IgD-negative memory B cell (primary cell): ENCODE results near the gene PARK7. TPM values are rescaled to one million over a fixed set of nuclear protein-coding genes. Genes with fewer than 3 reads are reported as not detected.
A peak's percentile ranks its signal among the peaks of the same experiment; 100 is the strongest.

Source experiments
- H3K27ac Mint-ChIP-seq, 3 donors: one replicate each; pipeline ENCODE4 v1.8.0; 2020 to 2022; ENCODE audit warnings: mild to moderate bottlenecking in 3 of 3, mixed read lengths in 3 of 3, moderate library complexity in 1 of 3
- H3K27me3 Mint-ChIP-seq: one replicate; pipeline ENCODE4 v1.8.0; 2021; ENCODE audit warnings: mixed read lengths
- H3K36me3 Mint-ChIP-seq: one replicate; pipeline ENCODE4 v1.8.0; 2020; ENCODE audit warnings: mild to moderate bottlenecking, mixed read lengths
- H3K4me1 Mint-ChIP-seq, 3 donors: one replicate each; pipeline ENCODE4 v1.8.0; 2020 to 2022; ENCODE audit warnings: mixed read lengths in 3 of 3, mild to moderate bottlenecking in 1 of 3
- H3K4me3 Mint-ChIP-seq, 4 donors: one replicate each; pipeline ENCODE4 v1.8.0; 2020 to 2022; ENCODE audit warnings: mild to moderate bottlenecking in 4 of 4, mixed read lengths in 4 of 4, moderate library complexity in 3 of 4
- H3K9me3 Mint-ChIP-seq, 3 donors: one replicate each; pipeline ENCODE4 v1.8.0; 2020 to 2021; ENCODE audit warnings: mixed read lengths in 3 of 3, mild to moderate bottlenecking in 1 of 3
- polyA plus RNA-seq: library from polyadenylated mRNA; unstranded; fragments of 300-500 nt; fragmentation: Illumina TruSeq; gene quantifications from one replicate; pipeline ENCODE4 v1.2.3, GENCODE V29; 2021

The PARK7 gene
- polyA plus RNA-seq, 1 donor from 2014 or later = 304 TPM

DNA sequence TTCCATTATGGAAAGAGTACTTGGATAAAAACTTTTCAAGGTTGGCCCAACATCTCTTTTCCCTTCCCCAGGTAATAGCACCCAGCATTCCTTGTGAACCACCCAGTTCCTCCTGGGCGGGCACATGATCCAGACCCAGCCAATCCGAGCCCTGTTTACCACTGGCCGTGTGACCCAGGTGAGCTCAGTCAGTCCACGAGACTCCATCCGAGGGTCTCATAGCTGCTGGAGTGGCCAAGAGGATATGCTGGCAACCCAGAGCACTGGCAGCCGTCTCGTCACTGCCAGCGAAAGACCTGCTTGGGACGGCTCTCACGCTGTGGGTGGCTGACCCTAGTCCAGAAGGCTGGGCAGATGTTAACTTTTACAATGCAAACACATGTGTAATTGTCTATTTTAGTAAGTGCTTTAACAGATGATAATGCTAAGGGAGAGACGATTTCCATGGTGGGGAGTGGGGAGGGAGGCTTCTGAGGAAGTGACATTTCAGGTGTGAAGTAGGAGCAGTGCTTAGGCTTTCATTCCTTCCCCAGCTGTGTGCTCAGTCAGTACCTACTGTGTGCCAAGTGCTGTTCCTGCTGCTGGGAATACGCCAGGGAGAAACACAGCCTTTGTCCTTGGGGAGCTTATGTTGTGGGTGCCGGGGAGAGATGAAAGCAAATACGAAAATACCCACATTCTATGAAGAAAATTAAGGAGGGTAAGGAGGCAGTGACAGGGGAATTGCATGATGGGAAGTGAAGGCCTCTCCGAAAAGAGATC is 24.5 kb downstream of the PARK7 start:
- Mint-ChIP-seq H3K4me1 (peaks cover 3 to 10% (median 4%) of the 10 kb centered on the region in 3 donors), H3K4me3 (no peak overlapping the region), H3K27ac (peak overlapping the region in 1 of 3 donors; percentile 80), H3K36me3 (peaks cover 8% of the 10 kb centered on the region), H3K9me3 (no peaks in the 10 kb centered on the region), H3K27me3 (no peaks in the 10 kb centered on the region)

DNA sequence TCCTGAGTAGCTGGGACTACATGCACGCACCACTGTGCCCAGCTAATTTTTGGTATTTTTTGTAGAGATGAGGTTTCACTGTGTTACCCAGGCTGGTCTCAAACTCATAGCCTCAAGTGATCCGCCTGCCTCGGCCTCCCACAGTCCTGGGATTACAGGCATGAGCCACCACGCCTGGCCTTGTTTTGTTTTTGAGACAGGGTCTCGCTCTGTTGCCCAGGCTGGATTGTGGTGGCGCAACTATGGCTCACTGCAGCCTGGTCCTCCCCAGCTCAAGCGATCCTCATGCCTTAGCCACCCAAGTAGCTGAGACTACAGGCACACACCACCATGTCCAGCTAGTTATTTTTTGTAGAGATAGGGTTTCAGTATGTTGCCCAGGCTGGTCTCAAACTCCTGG is 26.0 kb downstream of the PARK7 start:
- peaks cover 9% of the 10 kb centered on the region for H3K36me3 Mint-ChIP-seq
- H3K27ac Mint-ChIP-seq = no peak overlapping the region
- H3K9me3 Mint-ChIP-seq = no peaks in the 10 kb centered on the region
- peaks cover 0 to 5% (median under 1%) of the 10 kb centered on the region in 3 donors for H3K4me1 Mint-ChIP-seq
- H3K4me3 Mint-ChIP-seq = no peak overlapping the region
- H3K27me3 Mint-ChIP-seq = no peaks in the 10 kb centered on the region

DNA sequence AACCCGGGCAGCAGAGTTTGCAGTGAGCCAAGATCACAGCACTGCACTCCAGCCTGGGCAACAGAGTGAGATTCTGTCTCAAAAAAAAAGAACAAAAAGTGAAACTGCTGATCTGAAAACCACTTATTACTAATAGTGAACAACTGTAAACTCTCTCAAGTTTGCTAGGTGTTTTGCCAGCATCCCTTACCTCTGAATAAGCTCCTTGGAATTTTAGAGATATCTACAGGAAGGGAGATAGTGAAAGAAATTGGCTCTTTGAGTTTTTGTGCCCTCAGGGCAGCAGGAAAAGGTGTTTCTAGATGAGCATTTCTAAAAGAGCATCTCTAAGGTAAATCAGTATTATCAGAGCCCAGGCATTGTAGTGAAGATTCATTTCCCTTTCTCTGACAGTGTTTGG is 27.1 kb downstream of the PARK7 start:
- H3K27ac Mint-ChIP-seq = no peak overlapping the region

DNA sequence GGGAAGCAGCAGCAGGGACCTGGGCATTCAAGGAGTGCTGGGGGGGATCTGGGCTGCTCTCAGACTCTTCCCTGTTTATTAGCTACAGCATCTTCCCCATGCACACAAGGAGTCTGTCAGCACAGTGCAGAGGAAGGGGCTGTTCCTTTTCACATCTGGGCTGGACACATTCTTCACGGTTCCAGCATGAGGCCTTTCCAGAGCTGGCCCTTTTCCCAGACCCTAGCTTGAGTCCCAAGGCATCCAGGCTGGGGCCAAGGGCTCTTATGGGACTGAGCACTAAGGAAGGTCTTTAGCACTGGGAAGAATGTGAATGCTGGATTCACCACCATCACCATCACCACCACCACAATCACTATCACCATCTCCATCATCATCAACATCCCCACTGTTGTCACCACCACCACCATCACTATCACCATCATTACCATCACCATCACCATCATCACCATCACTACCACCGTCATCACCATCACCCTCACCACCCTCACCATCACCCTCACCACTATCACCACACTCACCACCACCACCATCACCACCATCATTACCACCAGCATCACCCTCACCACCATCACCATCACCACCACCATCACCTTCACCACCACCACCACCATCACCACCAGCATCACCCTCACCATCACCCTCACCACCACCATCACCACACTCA is 28.4 kb downstream of the PARK7 start:
- H3K36me3 Mint-ChIP-seq = peaks cover 7% of the 10 kb centered on the region
- no peak overlapping the region for H3K4me3 Mint-ChIP-seq

More for the DNA sequence above, 27.1 kb downstream of the PARK7 start:
- H3K4me1 Mint-ChIP-seq = peaks cover 3 to 7% (median 4%) of the 10 kb centered on the region in 3 donors
- H3K9me3 Mint-ChIP-seq = no peaks in the 10 kb centered on the region
- H3K4me3 Mint-ChIP-seq = no peak overlapping the region
- H3K36me3 Mint-ChIP-seq = peaks cover 9% of the 10 kb centered on the region
- no peaks in the 10 kb centered on the region for H3K27me3 Mint-ChIP-seq

DNA sequence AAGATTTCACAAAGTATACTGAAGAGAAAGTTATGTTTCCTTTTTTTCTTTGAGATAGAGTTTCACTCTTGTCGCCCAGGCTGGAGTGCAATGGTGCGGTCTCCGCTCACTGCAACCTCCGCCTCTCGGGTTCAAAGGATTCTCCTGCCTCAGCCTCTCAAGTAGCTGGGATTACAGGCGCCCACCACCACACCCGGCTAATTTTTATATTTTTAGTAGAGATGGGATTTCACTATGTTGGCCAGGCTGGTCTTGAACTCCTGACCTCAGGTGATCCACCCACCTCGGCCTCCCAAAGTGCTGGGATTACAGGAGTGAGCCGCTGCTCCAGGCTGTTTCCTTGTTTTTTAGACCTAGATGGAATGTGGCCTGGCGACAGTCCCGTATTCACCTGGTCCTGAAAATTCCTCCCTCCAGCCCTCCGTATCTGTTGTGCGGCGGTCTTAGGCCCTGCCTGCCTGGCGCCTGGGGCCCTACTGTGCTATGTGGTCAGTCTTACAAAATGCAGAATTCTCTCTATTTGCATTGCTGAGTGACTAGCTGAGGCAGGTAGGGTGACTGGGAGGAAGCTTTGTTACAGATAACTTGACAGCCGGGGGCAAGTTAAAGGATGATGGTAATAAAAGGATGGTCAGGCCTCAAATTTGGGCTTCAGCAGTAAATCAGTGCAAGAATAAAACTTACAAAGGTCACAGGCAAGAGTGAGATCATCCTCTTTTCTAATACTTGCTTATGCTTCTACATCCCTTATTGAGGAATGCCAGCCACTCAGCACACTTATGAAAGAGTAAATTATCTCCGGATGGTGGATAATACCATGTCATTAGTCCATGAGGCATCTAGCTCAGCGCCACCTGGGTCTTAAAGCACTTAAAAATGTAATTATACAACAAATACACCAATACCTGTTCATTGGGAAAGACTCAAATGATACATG is 30.3 kb downstream of the PARK7 start:
- no peaks in the 10 kb centered on the region for H3K9me3 Mint-ChIP-seq
- peaks cover 8 to 14% (median 11%) of the 10 kb centered on the region in 3 donors for H3K4me1 Mint-ChIP-seq
- H3K27me3 Mint-ChIP-seq = no peaks in the 10 kb centered on the region
- H3K27ac Mint-ChIP-seq = peak overlapping the region in 1 of 3 donors; percentile 64
- H3K4me3 Mint-ChIP-seq = no peak overlapping the region
- peaks cover 5% of the 10 kb centered on the region for H3K36me3 Mint-ChIP-seq

More for the DNA sequence above, 28.4 kb downstream of the PARK7 start:
- peaks cover 8 to 14% (median 11%) of the 10 kb centered on the region in 3 donors for H3K4me1 Mint-ChIP-seq
- H3K27ac Mint-ChIP-seq = no peak overlapping the region
- no peaks in the 10 kb centered on the region for H3K9me3 Mint-ChIP-seq
- no peaks in the 10 kb centered on the region for H3K27me3 Mint-ChIP-seq

DNA sequence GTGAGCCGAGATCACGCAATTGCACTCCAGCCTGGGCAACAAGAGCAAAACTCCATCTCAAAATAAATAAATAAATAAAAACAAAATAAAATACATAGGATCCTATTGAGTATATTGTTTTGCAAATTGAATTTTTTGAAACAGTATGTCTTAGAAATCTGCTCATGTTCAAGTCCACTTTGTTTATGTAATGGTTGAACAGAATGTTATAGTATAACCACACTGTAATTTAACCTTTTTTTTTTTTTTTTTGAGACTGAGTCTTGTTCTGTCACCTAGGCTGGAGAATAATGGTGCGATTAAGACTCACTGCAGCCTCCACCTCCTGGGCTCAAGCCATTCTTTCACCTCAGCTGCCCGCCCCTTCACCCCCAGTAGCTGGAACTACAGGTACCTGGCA is 31.4 kb downstream of the PARK7 start:
- Mint-ChIP-seq H3K9me3 (no peaks in the 10 kb centered on the region), H3K36me3 (peaks cover 10% of the 10 kb centered on the region), H3K4me3 (no peak overlapping the region), H3K27ac (peak overlapping the region in 1 of 3 donors; percentile 62), H3K27me3 (no peaks in the 10 kb centered on the region), H3K4me1 (peaks cover 8 to 15% (median 11%) of the 10 kb centered on the region in 3 donors)

DNA sequence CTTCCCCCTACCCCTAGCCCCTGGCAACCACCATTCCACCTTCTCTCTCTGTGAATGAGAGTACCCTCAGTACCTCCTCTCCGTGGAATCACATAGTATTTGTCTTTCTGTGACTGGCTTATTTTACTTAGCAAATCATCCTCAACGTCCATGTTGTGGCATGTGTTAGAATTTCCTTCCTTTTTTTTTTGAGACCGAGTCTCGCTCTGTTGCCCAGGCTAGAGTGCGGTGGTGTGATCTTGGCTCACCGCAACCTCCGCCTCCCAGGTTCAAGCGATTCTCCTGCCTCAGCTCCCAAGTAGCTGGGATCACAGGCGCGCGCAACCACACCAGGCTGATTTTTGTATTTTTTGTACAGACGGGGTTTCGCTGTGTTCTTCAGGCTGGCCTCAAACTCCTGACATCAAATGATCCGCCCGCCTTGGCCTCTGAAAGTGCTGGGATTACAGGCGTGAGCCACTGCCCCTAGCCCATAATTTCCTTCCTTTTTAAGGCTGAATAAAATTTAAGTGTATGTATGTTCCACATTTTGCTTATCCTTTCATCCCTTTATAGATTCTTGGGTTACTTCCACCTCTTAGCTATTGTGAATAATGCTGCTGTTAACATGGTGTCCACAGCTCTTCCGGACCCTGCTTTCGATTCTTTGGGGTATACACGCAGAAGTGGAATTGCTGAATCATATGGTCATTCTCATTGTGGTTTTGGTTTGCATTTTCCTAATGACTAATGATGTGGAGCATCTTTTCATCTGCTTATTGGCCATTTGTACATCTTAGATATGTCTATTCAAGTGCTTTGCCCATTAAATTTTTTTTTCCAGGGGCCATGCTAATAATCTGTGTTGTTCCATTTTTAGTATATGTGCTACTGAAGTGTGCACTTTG is 32.3 kb downstream of the PARK7 start:
- Mint-ChIP-seq H3K27ac (peak overlapping the region in 2 of 3 donors; percentile 34 to 62), H3K4me3 (peak overlapping the region in 3 of 4 donors; percentile 3 to 91 (median 44)), H3K27me3 (no peaks in the 10 kb centered on the region), H3K9me3 (no peaks in the 10 kb centered on the region), H3K36me3 (peaks cover 10% of the 10 kb centered on the region), H3K4me1 (peaks cover 8 to 12% (median 11%) of the 10 kb centered on the region in 3 donors)

DNA sequence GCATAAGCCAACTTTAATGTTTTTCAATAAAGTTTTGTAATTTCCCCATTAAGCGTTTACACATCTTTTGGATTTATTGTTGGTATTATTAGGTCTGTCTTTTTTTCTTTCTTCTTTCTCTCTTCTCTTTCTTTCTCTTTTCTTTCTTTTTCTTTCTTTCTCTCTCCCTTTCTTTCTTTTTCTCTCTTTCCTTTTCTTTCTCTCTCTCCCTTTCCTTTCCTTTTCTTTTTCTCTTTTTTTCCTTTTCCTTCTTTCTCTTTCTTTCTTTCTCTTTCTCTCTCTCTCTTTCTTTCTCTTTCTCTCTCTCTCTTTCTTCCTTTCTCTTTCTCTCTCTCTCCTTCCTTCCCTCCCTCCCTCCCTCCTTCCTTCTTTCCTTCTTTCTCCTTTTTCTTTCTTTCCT is 33.3 kb downstream of the PARK7 start:
- Mint-ChIP-seq H3K9me3 (no peaks in the 10 kb centered on the region), H3K27ac (no peak overlapping the region), H3K27me3 (no peaks in the 10 kb centered on the region), H3K4me3 (peak overlapping the region in 1 of 4 donors; percentile 80), H3K4me1 (peaks cover 8 to 12% (median 11%) of the 10 kb centered on the region in 3 donors), H3K36me3 (peaks cover 9% of the 10 kb centered on the region)

DNA sequence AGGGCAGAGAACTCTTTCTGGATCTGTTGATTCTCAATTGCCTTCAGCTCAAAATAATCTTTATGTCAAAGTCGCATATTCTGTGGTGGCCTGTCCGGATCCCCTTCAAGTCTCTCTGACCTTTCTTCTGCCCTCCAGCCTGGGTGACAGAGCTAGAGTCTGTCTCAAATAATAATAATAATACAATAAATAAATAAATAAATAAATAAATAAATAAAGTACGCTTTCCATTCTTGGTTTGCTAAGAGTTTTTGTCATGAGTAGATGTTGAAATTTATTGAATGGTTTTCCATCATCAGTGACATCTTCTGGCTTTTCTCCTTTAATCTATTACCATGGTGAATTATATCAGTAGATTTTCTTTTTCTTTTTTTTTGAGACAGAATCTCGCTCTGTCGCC is 33.9 kb downstream of the PARK7 start:
- H3K4me1 Mint-ChIP-seq = peaks cover 8 to 12% (median 11%) of the 10 kb centered on the region in 3 donors
- H3K36me3 Mint-ChIP-seq = peaks cover 9% of the 10 kb centered on the region
- no peak overlapping the region for H3K4me3 Mint-ChIP-seq
- no peaks in the 10 kb centered on the region for H3K27me3 Mint-ChIP-seq
- H3K9me3 Mint-ChIP-seq = no peaks in the 10 kb centered on the region
- H3K27ac Mint-ChIP-seq = no peak overlapping the region

DNA sequence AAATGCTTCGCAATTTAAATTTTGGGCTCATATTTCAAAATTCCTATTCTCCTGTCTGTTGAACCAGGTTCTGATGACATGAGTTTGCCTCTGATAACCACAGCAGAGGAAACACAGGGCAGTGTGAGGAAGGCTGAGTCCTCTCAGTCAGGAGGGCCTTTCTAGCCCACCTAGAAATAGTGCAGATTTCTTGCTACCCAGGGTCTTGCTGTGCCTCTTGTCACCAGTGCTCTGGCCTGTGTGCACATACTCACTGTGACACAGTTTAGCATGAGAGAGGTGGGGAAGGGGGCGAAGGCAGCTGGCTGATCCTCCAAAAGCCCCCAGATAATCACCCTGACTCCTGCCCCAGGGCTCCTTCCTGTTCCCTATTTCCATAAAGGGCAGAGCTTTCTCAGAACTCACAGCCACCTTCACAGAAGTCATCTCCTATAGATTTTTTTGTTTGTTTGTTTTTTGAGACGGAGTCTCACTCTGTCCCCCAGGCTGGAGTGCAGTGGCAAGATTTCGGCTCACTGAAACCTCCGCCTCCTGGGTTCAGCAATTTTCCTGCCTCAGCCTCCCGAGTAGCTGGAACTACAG is 40.9 kb downstream of the PARK7 start:
- Mint-ChIP-seq H3K9me3 (no peaks in the 10 kb centered on the region), H3K4me3 (no peak overlapping the region), H3K4me1 (no peaks in the 10 kb centered on the region), H3K27ac (no peak overlapping the region), H3K27me3 (no peaks in the 10 kb centered on the region), H3K36me3 (peaks cover 9% of the 10 kb centered on the region)

DNA sequence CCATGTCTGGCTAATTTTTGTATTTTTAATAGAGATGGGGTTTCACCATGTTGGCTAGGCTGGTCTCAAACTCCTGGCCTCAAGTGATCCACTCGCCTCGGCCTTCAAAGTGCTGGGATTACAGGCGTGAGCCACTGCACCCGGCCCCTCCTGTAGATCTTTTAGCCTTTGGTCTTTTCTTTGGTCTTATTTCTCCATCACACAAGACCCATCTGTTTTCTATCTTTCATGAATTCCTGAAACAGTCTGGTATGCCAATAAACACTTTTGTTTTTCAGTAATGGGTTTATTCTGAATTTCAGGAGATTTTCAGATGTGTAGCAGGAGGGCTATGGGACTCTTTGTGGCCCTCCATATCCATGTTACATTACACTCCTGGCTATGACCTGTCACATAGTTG is 41.4 kb downstream of the PARK7 start:
- H3K4me3 Mint-ChIP-seq = no peak overlapping the region
- H3K27me3 Mint-ChIP-seq = no peaks in the 10 kb centered on the region
- peaks cover 7% of the 10 kb centered on the region for H3K36me3 Mint-ChIP-seq
- H3K4me1 Mint-ChIP-seq = no peaks in the 10 kb centered on the region
- H3K27ac Mint-ChIP-seq = no peak overlapping the region
- H3K9me3 Mint-ChIP-seq = no peaks in the 10 kb centered on the region

DNA sequence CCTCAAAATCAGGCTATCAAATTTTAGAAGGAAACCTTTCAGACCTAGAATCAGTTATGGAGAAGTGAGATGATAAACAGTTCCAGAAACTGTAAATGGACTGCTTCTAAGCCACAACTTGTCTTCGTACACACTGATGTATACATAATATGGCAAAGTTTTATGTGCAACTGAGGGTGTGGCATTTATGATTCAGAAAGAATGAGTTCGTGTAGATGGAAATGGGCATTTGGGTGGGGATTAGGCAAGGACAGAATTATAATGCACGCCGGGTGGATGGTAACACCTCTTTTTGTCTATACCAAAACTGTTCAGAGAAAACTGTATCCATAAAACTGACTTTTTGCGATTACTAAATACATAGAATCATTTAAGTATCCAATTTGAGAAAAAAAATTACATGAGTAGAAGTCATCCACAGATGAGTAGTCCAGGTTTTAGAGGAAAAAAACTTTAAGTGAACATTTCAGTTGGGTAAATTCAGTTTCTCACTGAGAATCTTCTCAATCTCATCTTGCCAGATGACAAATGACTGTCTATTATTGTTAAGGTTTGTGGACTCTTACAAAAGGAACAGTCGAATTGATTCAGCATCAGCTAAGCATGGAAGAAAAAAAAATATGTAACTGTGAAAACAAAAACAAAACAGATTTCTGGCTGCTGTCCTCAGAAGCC is 42.1 kb downstream of the PARK7 start:
- peaks cover 7% of the 10 kb centered on the region for H3K36me3 Mint-ChIP-seq
- H3K27me3 Mint-ChIP-seq = no peaks in the 10 kb centered on the region
- H3K4me3 Mint-ChIP-seq = no peak overlapping the region
- no peaks in the 10 kb centered on the region for H3K9me3 Mint-ChIP-seq
- H3K27ac Mint-ChIP-seq = no peak overlapping the region
- no peaks in the 10 kb centered on the region for H3K4me1 Mint-ChIP-seq

DNA sequence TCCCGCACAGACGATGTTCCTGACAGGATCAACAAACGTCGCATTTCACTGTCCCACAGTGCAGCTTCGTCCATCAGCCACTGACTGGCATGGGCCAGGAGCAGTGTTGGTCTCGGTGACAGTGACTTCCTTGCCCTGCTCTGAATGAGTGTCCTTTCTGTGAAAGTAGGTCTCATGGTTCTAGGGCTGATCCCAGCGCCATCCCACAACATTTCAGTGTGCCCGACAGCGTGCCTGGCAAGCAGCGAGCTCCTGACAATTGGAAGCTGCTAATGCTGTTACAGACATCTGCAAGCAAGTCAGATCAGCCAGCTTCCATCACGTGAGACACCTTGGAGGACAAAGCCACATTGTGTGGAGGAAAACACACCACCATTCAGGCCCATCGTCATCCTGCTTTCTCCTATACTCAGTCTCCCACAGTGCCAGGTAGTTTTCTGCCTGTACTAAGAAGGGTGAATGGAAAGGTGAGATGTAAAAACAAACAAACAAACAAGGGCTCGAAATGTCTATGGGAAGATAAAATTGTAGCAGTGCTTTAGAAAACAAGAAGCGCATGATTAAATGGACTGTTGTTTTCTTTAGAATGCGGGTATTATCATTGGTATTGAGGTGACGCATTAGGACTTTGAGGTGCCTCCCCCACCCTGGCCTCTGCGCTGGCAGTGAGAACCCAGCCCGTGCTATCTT is 42.7 kb downstream of the PARK7 start:
- Mint-ChIP-seq H3K9me3 (no peaks in the 10 kb centered on the region), H3K27me3 (no peaks in the 10 kb centered on the region), H3K27ac (no peak overlapping the region), H3K36me3 (peaks cover 7% of the 10 kb centered on the region), H3K4me1 (no peaks in the 10 kb centered on the region), H3K4me3 (no peak overlapping the region)
